GM12878 (cell line): ENCODE measurements around the gene PHLPP1. TPM values are rescaled to one million over a fixed set of nuclear protein-coding genes. Genes with fewer than 3 reads are reported as not detected.
"Not testable (repeated sequence)": the region's sequence is repeated elsewhere in the genome, so short reads cannot be mapped to it uniquely, and the experiment has no call there.

Experiments
- ATAC-seq: fragments of 200-7000 bp; cut with Tn5 transposase; 3 replicates; pipeline ENCODE4 v1.9.1; 2020; ENCODE audit warnings: mild to moderate bottlenecking, moderate library complexity
- BruUV-seq: library from RNA; stranded (reverse); fragments of 400-500 nt; replicated peaks from 2 replicates; lab custom pipeline; 2021; lab: Mats Ljungman, UMichigan
- CTCF ChIA-PET: fragments of 300-600 bp; sonication (Branson Sonifier 250); formaldehyde crosslinking; extraction: SDS; loops from one replicate; lab custom pipeline; 2021; ENCODE audit warnings: inconsistent platforms; lab: Yijun Ruan, JAX
- POLR2A ChIA-PET: fragments of 350-600 bp; formaldehyde crosslinking; extraction: SDS; loops from one replicate; lab custom pipeline; 2021; ENCODE audit warnings: inconsistent platforms; lab: Charles Lee
- RAD21 ChIA-PET: fragments of 300-600 bp; sonication (Branson Sonifier 250); formaldehyde crosslinking; loops from one replicate; lab custom pipeline; 2023; ENCODE audit warnings: antibody characterized with exemption; ENCODE audit not compliant: unreplicated experiment; lab: Charles Lee
- SMC1A ChIA-PET: fragments of 300-600 bp; sonication (Branson Sonifier 250); formaldehyde crosslinking; loops from one replicate; lab custom pipeline; 2023; ENCODE audit not compliant: unreplicated experiment, uncharacterized antibody; lab: Charles Lee
- DNase-seq: peaks from one replicate; pipeline ENCODE4 v3.0.0-alpha.2; 2011; ENCODE audit warnings: low read depth, low spot score
- FAIRE-seq: peaks from 3 replicates; lab custom pipeline; 2011; peaks lifted over from hg19 to GRCh38; lab: Jason Lieb, UNC
- H2AFZ ChIP-seq: 2 replicates; pipeline ENCODE4 v1.6.0; 2011; ENCODE audit warnings: low read depth, low read length, control low read depth; ENCODE audit not compliant: control insufficient read depth
- H3K27ac ChIP-seq: 2 replicates; pipeline ENCODE4 v1.5.1; 2011; ENCODE audit warnings: control low read depth; ENCODE audit not compliant: control insufficient read depth, insufficient read depth
- H3K27me3 ChIP-seq, 2 experiments: replicated peaks in 1 of 2; 2 replicates each; pipeline versions ENCODE4 v1.6.0 to v1.6.1; 2011; ENCODE audit warnings: low read length in 1 of 2; ENCODE audit not compliant: control insufficient read depth in 2 of 2, insufficient read depth in 2 of 2
- H3K36me3 ChIP-seq, 2 experiments: 2 replicates each; pipeline ENCODE4 v1.5.1; 2011; ENCODE audit warnings: low read length in 1 of 2; ENCODE audit not compliant: control insufficient read depth in 2 of 2, insufficient read depth in 2 of 2
- H3K4me1 ChIP-seq: 2 replicates; pipeline ENCODE4 v1.6.1; 2011; ENCODE audit warnings: mild to moderate bottlenecking, low read length, moderate library complexity, mixed read lengths; ENCODE audit not compliant: control insufficient read depth, insufficient read depth
- H3K4me2 ChIP-seq: 2 replicates; pipeline ENCODE4 v1.6.0; 2011; ENCODE audit warnings: control low read depth; ENCODE audit not compliant: control insufficient read depth, insufficient read depth
- H3K4me3 ChIP-seq: fragments of 200-600 bp; sonication (generic); 2 replicates; pipeline ENCODE4 v1.5.1; 2016
- H3K79me2 ChIP-seq: 2 replicates; pipeline ENCODE4 v1.6.0; 2011; ENCODE audit warnings: low read length; ENCODE audit not compliant: control insufficient read depth, insufficient read depth
- H3K9ac ChIP-seq: 2 replicates; pipeline ENCODE4 v1.8.0; 2011; ENCODE audit warnings: low read length, control low read depth, mixed read lengths; ENCODE audit not compliant: control insufficient read depth, insufficient read depth
- H3K9me3 ChIP-seq: replicated peaks from 3 replicates; pipeline ENCODE4 v1.5.1; 2011; ENCODE audit warnings: mild to moderate bottlenecking, low read length; ENCODE audit not compliant: control insufficient read depth, insufficient read depth
- H4K20me1 ChIP-seq: 2 replicates; pipeline ENCODE4 v1.6.0; 2011; ENCODE audit not compliant: control insufficient read depth, insufficient read depth
- ATF2 ChIP-seq: IDR thresholded peaks from 2 replicates; pipeline ENCODE4 v1.6.1; 2012; ENCODE audit warnings: low read length, inconsistent platforms
- BCL11A ChIP-seq: IDR thresholded peaks from 2 replicates; pipeline ENCODE4 v1.6.1; 2011; ENCODE audit warnings: low read depth, low read length
- CHD4 ChIP-seq: fragments of 200-600 bp; sonication (generic); IDR thresholded peaks from 2 replicates; pipeline ENCODE4 v1.6.1; 2016; ENCODE audit warnings: mild to moderate bottlenecking
- EZH2 ChIP-seq: IDR thresholded peaks from 2 replicates; pipeline ENCODE4 v1.6.1; 2012; ENCODE audit warnings: low read depth, mild to moderate bottlenecking, control low read depth, inconsistent platforms, low read length, borderline replicate concordance; ENCODE audit not compliant: control insufficient read depth
- FOS ChIP-seq: IDR thresholded peaks from 3 replicates; pipeline ENCODE4 v1.6.1; 2011; ENCODE audit warnings: borderline replicate concordance; ENCODE audit not compliant: insufficient read length; ENCODE audit errors: extremely low read depth
- MTA3 ChIP-seq: IDR thresholded peaks from 2 replicates; pipeline ENCODE4 v1.6.1; 2012; ENCODE audit warnings: low read length, inconsistent platforms, borderline replicate concordance
- NFXL1 ChIP-seq: fragments of 450-650 bp; IDR thresholded peaks from 2 replicates; pipeline ENCODE4 v1.6.1; 2017; ENCODE audit warnings: antibody characterized with exemption, mild to moderate bottlenecking, borderline replicate concordance
- PBX3 ChIP-seq: IDR thresholded peaks from 2 replicates; pipeline ENCODE4 v1.6.1; 2011; ENCODE audit warnings: mild to moderate bottlenecking, low read depth, low read length, moderate library complexity; ENCODE audit not compliant: insufficient replicate concordance
- PML ChIP-seq: IDR thresholded peaks from 2 replicates; pipeline ENCODE4 v1.6.1; 2012; ENCODE audit warnings: low read length, inconsistent platforms
- RB1 ChIP-seq: fragments of 450-650 bp; formaldehyde crosslinking; IDR thresholded peaks from 2 replicates; pipeline ENCODE4 v1.6.1; 2017; ENCODE audit warnings: mild to moderate bottlenecking, borderline replicate concordance
- WGBS: methylation state at CpG from one replicate; pipeline ENCODE4 v1.1.6; 2016; ENCODE audit warnings: low lambda C conversion rate; ENCODE audit not compliant: insufficient replicate concordance, insufficient coverage; ENCODE audit errors: missing lambda C conversion rate; 5-methylcytosine and 5-hydroxymethylcytosine counted together
- in situ Hi-C: fragments of 300-500 bp; cut with MboI; formaldehyde crosslinking; loops from 9 replicates; pipeline ENCODE4 v1.14.3; 2018; ENCODE audit warnings: mixed read lengths
- intact Hi-C: fragments of 100-400 bp; cut with micrococcal nuclease; formaldehyde crosslinking; loops from one replicate; pipeline ENCODE4 v1.14.2; 2022; ENCODE audit not compliant: unreplicated experiment
- polyA plus RNA-seq, 11 experiments: library from polyadenylated mRNA; depleted of rRNA in 4 of 11; unstranded in 6 of 11; stranded (reverse) in 5 of 11; fragments of >200 nt; fragmentation: Nextera tagmentation in 4 of 11; fragmentation: Illumina TruSeq in 1 of 11; extraction: Ambion mirVana in 4 of 11; extraction: Trizol in 1 of 11; gene quantifications; 1 replicate in 1 of 11; 2 replicates in 10 of 11; pipeline versions ENCODE4 v1.2.1 to v1.2.3, GENCODE V29; 2011 to 2016; ENCODE audit warnings: inconsistent platforms in 2 of 11, missing spikeins in 2 of 11, low read depth in 1 of 11
- total RNA-seq, 4 experiments: library from RNA; depleted of rRNA in 3 of 4; stranded (reverse); fragments of >200 nt in 3 of 4; fragmentation: Illumina TruSeq in 1 of 4; extraction: Trizol in 1 of 4; gene quantifications; 2 replicates each; pipeline versions ENCODE4 v1.2.1 to v1.2.3, GENCODE V29; 2013 to 2021

The PHLPP1 gene
- total and polyA plus RNA-seq, 10 of the 15 experiments (the other 5 are each of a cell fraction or from before 2014, with no cell fraction given), result 0.42 to 7.0 (median 1.9) TPM

- no peak for TF ChIP-seq FOS
- TF ChIP-seq PBX3, result no peak
- TF ChIP-seq RB1, result no peak
- no peak for TF ChIP-seq NFXL1
- TF ChIP-seq PML, result no peak
- TF ChIP-seq BCL11A, result no peak
- no peak for TF ChIP-seq EZH2
- no peak for TF ChIP-seq CHD4
- TF ChIP-seq ATF2, result no peak
- no peak for TF ChIP-seq MTA3
- in situ Hi-C loops (no loop called here), intact Hi-C loops (no loop called here)
- ChIA-PET POLR2A (no interaction called here), SMC1A (no interaction called here), RAD21 (no interaction called here), CTCF (no interaction called here)
- no peaks in the 10 kb centered on the region for H3K27me3 ChIP-seq
- H3K9me3 ChIP-seq, result no peaks in the 10 kb centered on the region; the same call in 2 of the 3 replicates
- DNase-seq (no peak), FAIRE-seq (no peak), ATAC-seq (no peak)
- no peak overlapping the region for H3K9ac ChIP-seq
- no peaks in the 10 kb centered on the region for H4K20me1 ChIP-seq
- H3K36me3 ChIP-seq, result no peaks in the 10 kb centered on the region
- no peaks in the 10 kb centered on the region; the same call in 1 of the 2 replicates for H3K79me2 ChIP-seq
- WGBS, result 77% methylated on average over 5 of the region's 5 CpGs
- no TSS peak for BruUV-seq
- H3K4me3 ChIP-seq, result no peak overlapping the region
- H2AFZ ChIP-seq, result no peak overlapping the region
- peaks cover 6% of the 10 kb centered on the region for H3K4me1 ChIP-seq
- H3K4me2 ChIP-seq, result no peak overlapping the region
- no peak overlapping the region for H3K27ac ChIP-seq
These were observed 24.6 kb downstream of the PHLPP1 start for GRCh38 chr18:62739911-62740310.

GRCh38 chr18:62740650-62741049 is 25.3 kb downstream of the PHLPP1 start:
- H3K36me3 ChIP-seq, DNase-seq, H4K20me1 ChIP-seq, H3K27me3 ChIP-seq, FAIRE-seq, intact Hi-C loops, H3K4me2 ChIP-seq, ATAC-seq, POLR2A ChIA-PET, RAD21 ChIA-PET, H2AFZ ChIP-seq, H3K79me2 ChIP-seq, in situ Hi-C loops, H3K9ac ChIP-seq, H3K4me3 ChIP-seq, BruUV-seq, CTCF ChIA-PET, H3K4me1 ChIP-seq, H3K27ac ChIP-seq, H3K9me3 ChIP-seq: not testable (repeated sequence)
- 41% methylated on average over 5 of the region's 5 CpGs for WGBS
- SMC1A ChIA-PET, result interaction anchor here (1.4 kb wide), 1 partner anchor 14 kb away, joined by 3 read pairs; no protein-coding TSS in a partner anchor
